PC-9 (cell line): ENCODE results near the gene ZNF217. TPM values are rescaled to one million over a fixed set of nuclear protein-coding genes. Genes with fewer than 3 reads are reported as not detected.
"Not testable (repeated sequence)": the region's sequence is repeated elsewhere in the genome, so short reads cannot be mapped to it uniquely, and the experiment has no call there.

Source experiments
- BruUV-seq: library from RNA; stranded (reverse); fragments of 400-500 nt; replicated peaks from 2 replicates; lab custom pipeline; 2021; lab: Mats Ljungman, UMichigan
- CTCF ChIA-PET: fragments of 300-600 bp; sonication (Branson Sonifier 250); formaldehyde crosslinking; loops from one replicate; lab custom pipeline; 2022; ENCODE audit warnings: antibody characterized with exemption; lab: Charles Lee
- POLR2A ChIA-PET: fragments of 300-600 bp; sonication (Branson Sonifier 250); formaldehyde crosslinking; loops from one replicate; lab custom pipeline; 2022; ENCODE audit warnings: antibody characterized with exemption; ENCODE audit not compliant: unreplicated experiment; lab: Charles Lee
- DNase-seq, 2 experiments: peaks; one replicate each; pipeline versions ENCODE4 v3.0.0 to v3.0.0-alpha.2; 2015 to 2022; ENCODE audit warnings: mixed read lengths in 1 of 2
- H2AFZ ChIP-seq: fragments of 200-600 bp; sonication (generic); 2 replicates; pipeline ENCODE4 v1.8.1; 2017; ENCODE audit warnings: antibody characterized with exemption
- H3F3A ChIP-seq: fragments of 200-600 bp; sonication (generic); 2 replicates; pipeline ENCODE4 v1.8.1; 2017; ENCODE audit warnings: antibody characterized with exemption, mild to moderate bottlenecking, low read depth; ENCODE audit not compliant: insufficient read depth
- H3K27ac ChIP-seq: fragments of 200-600 bp; sonication (generic); 2 replicates; pipeline ENCODE4 v1.6.1; 2016; ENCODE audit warnings: mixed run types
- H3K27me3 ChIP-seq: fragments of 200-600 bp; sonication (generic); 2 replicates; pipeline ENCODE4 v1.6.1; 2016; ENCODE audit warnings: low read depth, mixed run types; ENCODE audit not compliant: insufficient read depth
- H3K36me3 ChIP-seq: fragments of 200-600 bp; sonication (generic); 2 replicates; pipeline ENCODE4 v1.6.1; 2016; ENCODE audit warnings: low read depth, mixed run types
- H3K4me1 ChIP-seq: fragments of 200-600 bp; sonication (generic); replicated peaks from 2 replicates; pipeline ENCODE4 v1.6.1; 2016; ENCODE audit warnings: mixed run types; ENCODE audit not compliant: insufficient read depth
- H3K4me2 ChIP-seq: fragments of 200-600 bp; sonication (generic); 2 replicates; pipeline ENCODE4 v1.6.1; 2017; ENCODE audit warnings: mixed run types
- H3K4me3 ChIP-seq: fragments of 200-600 bp; sonication (generic); 2 replicates; pipeline ENCODE4 v1.6.1; 2016; ENCODE audit warnings: mixed run types
- H3K79me2 ChIP-seq: fragments of 200-600 bp; sonication (generic); 2 replicates; pipeline ENCODE4 v1.6.1; 2017; ENCODE audit warnings: low read depth, mixed run types
- H3K9me2 ChIP-seq: fragments of 200-600 bp; sonication (generic); 2 replicates; pipeline ENCODE4 v1.8.1; 2017; ENCODE audit warnings: mild to moderate bottlenecking; ENCODE audit not compliant: insufficient read depth
- H3K9me3 ChIP-seq: fragments of 200-600 bp; sonication (generic); 2 replicates; pipeline ENCODE4 v1.8.1; 2016; ENCODE audit warnings: low read depth; ENCODE audit not compliant: insufficient read depth
- H4K20me1 ChIP-seq: fragments of 200-600 bp; sonication (generic); 2 replicates; pipeline ENCODE4 v1.8.1; 2017; ENCODE audit not compliant: insufficient read depth
- EZH2 ChIP-seq: fragments of 200-600 bp; sonication (generic); IDR thresholded peaks from 2 replicates; pipeline ENCODE4 v1.8.0; 2017; ENCODE audit warnings: antibody characterized with exemption, low read depth
- intact Hi-C: fragments of 100-400 bp; cut with micrococcal nuclease; formaldehyde crosslinking; loops from one replicate; pipeline ENCODE4 v1.10.0; 2022; ENCODE audit not compliant: unreplicated experiment
- total RNA-seq: library from RNA; stranded (reverse); gene quantifications from 2 replicates; pipeline ENCODE4 v1.2.3, GENCODE V29; 2021
- TF ChIP-seq, protein P1 (sequence below): fragments of 200-600 bp; sonication (generic); conservative IDR thresholded peaks from 2 replicates; pipeline ENCODE4 v1.6.1; 2017; ENCODE audit warnings: mixed run types, antibody characterized with exemption, mild to moderate bottlenecking, moderate library complexity

ZNF217 gene
- total RNA-seq, 1 experiment from 2014 or later, result 63.8 TPM

- H3K27me3 ChIP-seq, result no peaks in the 10 kb centered on the region
- H2AFZ ChIP-seq, result no peak overlapping the region
- H3K4me3 ChIP-seq, result no peak overlapping the region
- TF ChIP-seq, protein P1, sequence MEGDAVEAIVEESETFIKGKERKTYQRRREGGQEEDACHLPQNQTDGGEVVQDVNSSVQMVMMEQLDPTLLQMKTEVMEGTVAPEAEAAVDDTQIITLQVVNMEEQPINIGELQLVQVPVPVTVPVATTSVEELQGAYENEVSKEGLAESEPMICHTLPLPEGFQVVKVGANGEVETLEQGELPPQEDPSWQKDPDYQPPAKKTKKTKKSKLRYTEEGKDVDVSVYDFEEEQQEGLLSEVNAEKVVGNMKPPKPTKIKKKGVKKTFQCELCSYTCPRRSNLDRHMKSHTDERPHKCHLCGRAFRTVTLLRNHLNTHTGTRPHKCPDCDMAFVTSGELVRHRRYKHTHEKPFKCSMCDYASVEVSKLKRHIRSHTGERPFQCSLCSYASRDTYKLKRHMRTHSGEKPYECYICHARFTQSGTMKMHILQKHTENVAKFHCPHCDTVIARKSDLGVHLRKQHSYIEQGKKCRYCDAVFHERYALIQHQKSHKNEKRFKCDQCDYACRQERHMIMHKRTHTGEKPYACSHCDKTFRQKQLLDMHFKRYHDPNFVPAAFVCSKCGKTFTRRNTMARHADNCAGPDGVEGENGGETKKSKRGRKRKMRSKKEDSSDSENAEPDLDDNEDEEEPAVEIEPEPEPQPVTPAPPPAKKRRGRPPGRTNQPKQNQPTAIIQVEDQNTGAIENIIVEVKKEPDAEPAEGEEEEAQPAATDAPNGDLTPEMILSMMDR, result no peak
- no peak for TF ChIP-seq EZH2
- intact Hi-C loops, result no loop called here
- H3K9me3 ChIP-seq, result no peaks in the 10 kb centered on the region
- DNase-seq, result no peak
- H3K4me2 ChIP-seq, result no peak overlapping the region
- no peaks in the 10 kb centered on the region for H3K9me2 ChIP-seq
- CTCF ChIA-PET, result no interaction called here
- POLR2A ChIA-PET, result no interaction called here
- no peaks in the 10 kb centered on the region for H3K4me1 ChIP-seq
- H3K79me2 ChIP-seq, result no peaks in the 10 kb centered on the region
- H3K36me3 ChIP-seq, result no peaks in the 10 kb centered on the region
- peaks cover 3% of the 10 kb centered on the region; the same call in 1 of the 2 replicates for H3F3A ChIP-seq
- H4K20me1 ChIP-seq, result no peaks in the 10 kb centered on the region; the same call in 1 of the 2 replicates
- H3K27ac ChIP-seq, result no peak overlapping the region
- BruUV-seq, result no TSS peak
Measured at GRCh38 chr20:53556267-53556897, 37.3 kb downstream of the ZNF217 start.

DNA sequence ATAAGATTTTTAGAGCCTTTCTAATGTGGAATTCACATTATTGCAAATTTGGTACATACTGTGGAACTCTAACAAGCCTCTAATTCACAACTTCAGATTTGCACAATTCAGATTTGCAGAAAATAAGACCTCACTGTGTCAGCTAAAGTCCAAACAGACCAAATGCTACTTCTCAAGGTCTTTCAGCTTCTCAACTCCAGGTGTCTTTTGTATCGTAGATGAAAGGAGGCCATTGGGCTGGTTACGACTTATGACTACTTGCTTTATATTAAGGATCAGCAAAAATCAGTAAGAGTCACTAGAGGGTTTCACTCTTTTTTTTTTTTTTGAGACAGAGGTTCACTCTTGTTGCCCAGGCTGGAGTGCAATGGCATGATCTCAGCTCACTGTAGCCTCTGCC lies 37.8 kb downstream of the ZNF217 start:
- intact Hi-C loops, result no loop called here
- Histone ChIP-seq H3K4me2 (no peak overlapping the region), H2AFZ (no peak overlapping the region), H3K27ac (no peak overlapping the region), H3K79me2 (no peaks in the 10 kb centered on the region), H4K20me1 (no peaks in the 10 kb centered on the region; the same call in 1 of the 2 replicates), H3F3A (no peaks in the 10 kb centered on the region; the same call in 1 of the 2 replicates), H3K27me3 (no peaks in the 10 kb centered on the region), H3K9me3 (no peaks in the 10 kb centered on the region), H3K9me2 (no peaks in the 10 kb centered on the region), H3K4me1 (no peaks in the 10 kb centered on the region), H3K4me3 (no peak overlapping the region), H3K36me3 (no peaks in the 10 kb centered on the region)
- no TSS peak for BruUV-seq
- CTCF ChIA-PET, result no interaction called here
- POLR2A ChIA-PET, result no interaction called here
- no peak for TF ChIP-seq EZH2
- TF ChIP-seq, protein P1, result no peak
- DNase-seq, result no peak

DNA sequence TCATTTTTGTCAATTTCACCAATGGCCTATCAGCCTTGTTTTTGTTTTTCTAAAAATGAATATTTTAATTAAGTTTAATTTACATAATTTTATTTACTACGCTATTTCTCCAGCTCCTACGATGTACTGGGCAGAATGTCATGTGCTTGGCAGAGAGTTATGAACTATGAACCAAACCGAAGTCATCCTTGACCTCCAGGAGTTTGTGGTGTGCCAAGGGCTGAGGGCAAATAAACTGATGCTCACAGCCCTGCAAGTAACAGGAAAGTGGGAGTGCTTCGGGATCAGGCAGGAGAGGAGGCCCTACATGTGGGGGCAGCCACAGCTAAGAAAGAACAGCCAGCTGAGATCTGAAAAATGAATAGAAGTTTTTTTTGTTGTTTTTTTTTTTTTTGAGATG lies 38.6 kb downstream of the ZNF217 start:
- no peaks in the 10 kb centered on the region for H3K27me3 ChIP-seq
- CTCF ChIA-PET, result no interaction called here
- intact Hi-C loops, result no loop called here
- no peaks in the 10 kb centered on the region; the same call in 1 of the 2 replicates for H3F3A ChIP-seq
- no peak overlapping the region for H3K27ac ChIP-seq
- no peak for TF ChIP-seq EZH2
- TF ChIP-seq, protein P1, result no peak
- POLR2A ChIA-PET, result no interaction called here
- no peaks in the 10 kb centered on the region for H3K36me3 ChIP-seq
- no peak overlapping the region for H3K4me2 ChIP-seq
- H3K4me1 ChIP-seq, result no peaks in the 10 kb centered on the region
- H3K9me2 ChIP-seq, result no peaks in the 10 kb centered on the region
- no TSS peak for BruUV-seq
- no peaks in the 10 kb centered on the region for H3K9me3 ChIP-seq
- no peaks in the 10 kb centered on the region for H3K79me2 ChIP-seq
- no peak overlapping the region for H3K4me3 ChIP-seq
- H4K20me1 ChIP-seq, result no peaks in the 10 kb centered on the region; the same call in 1 of the 2 replicates
- no peak for DNase-seq
- H2AFZ ChIP-seq, result no peak overlapping the region

DNA sequence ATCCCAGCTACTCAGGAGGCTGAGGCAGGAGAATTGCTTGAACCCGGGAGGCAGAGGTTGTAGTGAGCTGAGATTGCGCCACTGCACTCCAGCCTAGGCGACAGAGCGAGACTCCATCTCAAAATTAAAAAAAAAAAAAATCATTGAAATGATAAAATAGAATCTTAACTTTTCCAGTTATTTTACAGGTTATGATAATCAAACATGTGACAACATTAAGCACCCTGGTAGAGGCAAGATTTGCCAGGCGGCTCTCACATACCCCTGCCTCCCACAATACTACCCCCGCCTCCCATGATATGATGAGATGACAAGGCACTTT lies 41.1 kb downstream of the ZNF217 start:
- H3K27me3 ChIP-seq, H3K79me2 ChIP-seq, H4K20me1 ChIP-seq, H3K4me1 ChIP-seq, BruUV-seq, CTCF ChIA-PET, POLR2A ChIA-PET, H3K4me3 ChIP-seq, H3F3A ChIP-seq, H3K27ac ChIP-seq, H3K4me2 ChIP-seq, H3K36me3 ChIP-seq, H3K9me2 ChIP-seq, DNase-seq, intact Hi-C loops, H3K9me3 ChIP-seq, H2AFZ ChIP-seq: not testable (repeated sequence)

DNA sequence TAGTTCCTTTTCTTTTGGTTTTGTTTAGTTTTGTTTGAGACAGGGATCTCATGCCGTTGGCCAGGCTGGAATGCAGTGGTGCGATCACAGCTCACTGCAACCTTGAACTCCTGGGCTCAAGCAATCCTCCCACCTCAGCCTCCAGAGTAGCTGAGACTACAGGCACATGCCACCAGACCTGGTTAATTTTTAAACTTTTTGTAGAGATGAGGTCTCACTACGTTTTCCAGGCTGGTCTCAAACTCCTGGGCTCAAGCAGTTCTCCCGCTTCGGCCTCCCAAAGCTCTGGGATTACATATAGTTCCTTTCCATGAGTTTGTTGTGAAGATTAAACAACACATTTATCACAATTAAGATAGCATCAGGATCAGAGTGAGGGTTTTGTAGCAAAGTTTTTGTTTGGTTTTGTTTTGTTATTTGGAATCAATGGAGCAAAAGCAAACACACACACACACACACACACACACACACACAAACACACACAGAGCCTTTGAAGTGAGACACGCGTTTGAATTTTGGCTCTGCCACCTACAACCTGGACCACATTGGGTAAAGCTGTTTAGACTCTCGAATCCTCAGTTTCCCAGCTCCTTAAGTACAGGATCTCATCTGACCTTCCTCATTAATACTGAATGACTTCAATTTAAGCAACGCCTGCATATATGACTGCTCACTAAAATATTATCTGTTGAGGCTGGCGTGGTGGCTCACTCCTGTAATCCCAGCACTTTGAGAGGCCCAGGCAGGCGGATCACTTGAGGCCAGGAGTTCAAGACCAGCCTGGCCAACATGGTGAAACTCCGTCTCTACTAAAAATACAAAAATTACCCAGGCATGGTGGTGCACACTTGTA lies 41.7 kb downstream of the ZNF217 start:
- H2AFZ ChIP-seq, BruUV-seq, H3K27me3 ChIP-seq, H3K4me2 ChIP-seq, H3K4me1 ChIP-seq, H3K9me2 ChIP-seq, H3F3A ChIP-seq, H3K27ac ChIP-seq, H3K79me2 ChIP-seq, DNase-seq, CTCF ChIA-PET, H3K36me3 ChIP-seq, H4K20me1 ChIP-seq, H3K4me3 ChIP-seq, intact Hi-C loops, H3K9me3 ChIP-seq: not testable (repeated sequence)
- POLR2A ChIA-PET, result interaction anchor here (0.7 kb wide), 1 partner anchor 349 kb away, joined by 6 read pairs; no protein-coding TSS in a partner anchor
